HG02642 (cell line): ENCODE results near the gene WNK3.
A peak's percentile ranks its signal among the peaks of the same experiment; 100 is the strongest.

ENCODE experiments used
- ATAC-seq: cut with Tn5 transposase; IDR thresholded peaks from one replicate; pipeline ENCODE4 v1.9.1; 2021; ENCODE audit warnings: mild to moderate bottlenecking; ENCODE audit not compliant: unreplicated experiment, poor library complexity

Gene WNK3

GRCh38 chrX:54248309-54248708 is 109.5 kb downstream of the WNK3 start:
- ATAC-seq = no peak

GRCh38 chrX:54246866-54247265 is 111.0 kb downstream of the WNK3 start:
- ATAC-seq = no peak

- ATAC-seq = no peak
These were observed 119.3 kb downstream of the WNK3 start for GRCh38 chrX:54238588-54238987.

- ATAC-seq = no peak
These were observed 120.8 kb downstream of the WNK3 start for GRCh38 chrX:54237014-54237413.

- no peak for ATAC-seq
These were observed 127.3 kb downstream of the WNK3 start for GRCh38 chrX:54230435-54231148.

- no peak for ATAC-seq
These were observed 134.3 kb downstream of the WNK3 start for GRCh38 chrX:54223581-54223980.

GRCh38 chrX:54213603-54214002 is 144.2 kb downstream of the WNK3 start:
- no peak for ATAC-seq

- ATAC-seq = no peak
These were observed 149.3 kb downstream of the WNK3 start for GRCh38 chrX:54208531-54208930.

- no peak for ATAC-seq
These were observed 159.6 kb downstream of the WNK3 start for GRCh38 chrX:54198262-54198661.

GRCh38 chrX:54194982-54195588 is 162.8 kb downstream of the WNK3 start:
- ATAC-seq = no peak

- ATAC-seq = no peak
These were observed 164.6 kb downstream of the WNK3 start for GRCh38 chrX:54193085-54193821.

- no peak for ATAC-seq
These were observed 173.4 kb downstream of the WNK3 start for GRCh38 chrX:54184474-54184873.

- peak; percentile 54 for ATAC-seq
These were observed 174.8 kb downstream of the WNK3 start, which contains the start of gene FAM120C for GRCh38 chrX:54182864-54183613. Gene FAM120C, minus strand, starts transcription at chrX:54183254. Its CDS starts 56 bp downstream, at chrX:54183198.

- peak; percentile 65 for ATAC-seq
These were observed 175.5 kb downstream of the WNK3 start for GRCh38 chrX:54182194-54182863.

GRCh38 chrX:54181202-54181953 is 176.5 kb downstream of the WNK3 start:
- ATAC-seq = no peak

- ATAC-seq = no peak
These were observed 177.4 kb downstream of the WNK3 start for GRCh38 chrX:54180403-54180802.

GRCh38 chrX:54178100-54178940 is 179.5 kb downstream of the WNK3 start:
- ATAC-seq = no peak

- no peak for ATAC-seq
These were observed 180.5 kb downstream of the WNK3 start for GRCh38 chrX:54177306-54177705.

- no peak for ATAC-seq
These were observed 184.1 kb downstream of the WNK3 start for GRCh38 chrX:54173791-54174190.
